Cardiac muscle cell (in vitro differentiated cells and primary cell): ENCODE results near the gene NBEAL2. TPM values are rescaled to one million over a fixed set of nuclear protein-coding genes. Genes with fewer than 3 reads are reported as not detected.
A peak's percentile ranks its signal among the peaks of the same experiment; 100 is the strongest.

Source experiments
- DNase-seq, 2 donors: peaks; one replicate each; pipeline versions ENCODE4 v3.0.0 to v3.0.0-alpha.2; 2010 to 2017; ENCODE audit warnings: low read depth in 1 of 2, low spot score in 1 of 2
- H3K27ac ChIP-seq: fragments of 200-600 bp; sonication (generic); 2 replicates; pipeline ENCODE4 v1.5.1; 2016
- H3K27me3 ChIP-seq: fragments of 200-600 bp; sonication (generic); 2 replicates; pipeline ENCODE4 v1.6.0; 2016; ENCODE audit warnings: control low read depth
- H3K36me3 ChIP-seq: fragments of 200-600 bp; sonication (generic); 2 replicates; pipeline ENCODE4 v1.5.1; 2016; ENCODE audit warnings: control low read depth
- H3K4me1 ChIP-seq: fragments of 200-600 bp; sonication (generic); 2 replicates; pipeline ENCODE4 v1.8.1; 2017; ENCODE audit warnings: low read depth, mild to moderate bottlenecking, mixed run types
- H3K4me3 ChIP-seq: fragments of 200-600 bp; sonication (generic); 2 replicates; pipeline ENCODE4 v1.5.1; 2016; ENCODE audit warnings: mild to moderate bottlenecking
- H3K9me3 ChIP-seq: fragments of 200-600 bp; sonication (generic); 2 replicates; pipeline ENCODE4 v1.5.1; 2017; ENCODE audit warnings: low read depth, mild to moderate bottlenecking, control low read depth
- polyA plus RNA-seq: library from polyadenylated mRNA; unstranded; fragments of >200 nt; fragmentation: Nextera tagmentation; extraction: Ambion mirVana; gene quantifications from 2 replicates; pipeline ENCODE4 v1.2.1, GENCODE V29; 2016
- total RNA-seq: library from RNA; depleted of rRNA; stranded (reverse); fragments of >200 nt; gene quantifications from 2 replicates; pipeline ENCODE4 v1.2.3, GENCODE V29; 2016
- TF ChIP-seq, protein P1 (sequence below): IDR thresholded peaks from 2 replicates; pipeline ENCODE4 v1.5.1; 2012; ENCODE audit warnings: low read depth, mild to moderate bottlenecking, low read length

Gene NBEAL2
- total and polyA plus RNA-seq, 2 experiments from 2014 or later = 8.3 to 10.6 TPM

DNA sequence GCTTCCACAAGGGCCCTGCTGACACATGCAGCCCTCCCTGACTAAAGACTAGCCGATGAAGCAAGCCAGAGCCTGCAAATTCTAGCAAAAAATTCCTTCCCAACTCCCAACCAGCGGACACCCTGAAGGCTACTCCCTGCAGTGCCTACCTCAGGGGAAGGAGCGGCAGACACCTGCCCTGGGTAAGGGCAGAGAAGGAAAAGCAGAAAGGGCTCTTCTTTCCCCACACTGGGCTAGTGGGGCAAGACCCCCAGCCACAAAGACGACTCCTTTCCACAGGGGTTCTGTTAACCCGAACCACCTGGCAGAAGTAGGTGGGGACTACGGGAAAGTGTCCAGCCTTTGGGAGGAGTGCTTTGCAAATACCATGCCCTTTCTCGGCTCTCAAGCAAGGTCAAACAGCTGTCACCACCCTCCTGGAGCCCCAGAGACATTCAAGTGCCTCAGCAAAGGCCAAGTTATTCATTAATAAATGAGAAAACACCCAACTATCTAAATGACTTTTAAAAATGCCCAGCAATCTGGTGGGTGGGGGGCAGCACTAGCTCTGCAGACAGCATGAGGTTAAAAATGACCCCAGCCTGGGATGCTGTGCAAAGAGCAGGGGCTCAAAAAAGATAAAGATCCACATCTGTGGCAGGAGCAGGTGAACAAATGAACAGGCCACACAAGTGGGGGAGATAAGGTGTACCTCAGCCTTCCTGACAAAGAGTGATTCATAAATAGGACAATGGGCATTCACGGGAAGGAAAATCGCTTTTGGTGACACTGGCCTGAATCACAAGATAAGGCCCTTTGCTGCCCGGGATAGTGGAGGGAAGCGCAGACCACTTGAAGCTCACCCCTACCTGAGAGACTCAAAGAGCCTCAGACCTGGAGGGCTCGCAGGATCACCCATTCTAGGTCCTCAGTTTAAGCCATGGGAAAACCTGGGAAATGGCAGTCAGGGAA lies 36.0 kb upstream of the NBEAL2 start:
- Histone ChIP-seq H3K9me3 (no peaks in the 10 kb centered on the region), H3K36me3 (no peaks in the 10 kb centered on the region), H3K27ac (peak overlapping the region; percentile 95), H3K4me3 (no peak overlapping the region), H3K4me1 (peaks cover 81% of the 10 kb centered on the region), H3K27me3 (no peaks in the 10 kb centered on the region)
- DNase-seq = peak in 1 of 2 donors; percentile 61
- TF ChIP-seq, protein P1, sequence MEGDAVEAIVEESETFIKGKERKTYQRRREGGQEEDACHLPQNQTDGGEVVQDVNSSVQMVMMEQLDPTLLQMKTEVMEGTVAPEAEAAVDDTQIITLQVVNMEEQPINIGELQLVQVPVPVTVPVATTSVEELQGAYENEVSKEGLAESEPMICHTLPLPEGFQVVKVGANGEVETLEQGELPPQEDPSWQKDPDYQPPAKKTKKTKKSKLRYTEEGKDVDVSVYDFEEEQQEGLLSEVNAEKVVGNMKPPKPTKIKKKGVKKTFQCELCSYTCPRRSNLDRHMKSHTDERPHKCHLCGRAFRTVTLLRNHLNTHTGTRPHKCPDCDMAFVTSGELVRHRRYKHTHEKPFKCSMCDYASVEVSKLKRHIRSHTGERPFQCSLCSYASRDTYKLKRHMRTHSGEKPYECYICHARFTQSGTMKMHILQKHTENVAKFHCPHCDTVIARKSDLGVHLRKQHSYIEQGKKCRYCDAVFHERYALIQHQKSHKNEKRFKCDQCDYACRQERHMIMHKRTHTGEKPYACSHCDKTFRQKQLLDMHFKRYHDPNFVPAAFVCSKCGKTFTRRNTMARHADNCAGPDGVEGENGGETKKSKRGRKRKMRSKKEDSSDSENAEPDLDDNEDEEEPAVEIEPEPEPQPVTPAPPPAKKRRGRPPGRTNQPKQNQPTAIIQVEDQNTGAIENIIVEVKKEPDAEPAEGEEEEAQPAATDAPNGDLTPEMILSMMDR = no peak

DNA sequence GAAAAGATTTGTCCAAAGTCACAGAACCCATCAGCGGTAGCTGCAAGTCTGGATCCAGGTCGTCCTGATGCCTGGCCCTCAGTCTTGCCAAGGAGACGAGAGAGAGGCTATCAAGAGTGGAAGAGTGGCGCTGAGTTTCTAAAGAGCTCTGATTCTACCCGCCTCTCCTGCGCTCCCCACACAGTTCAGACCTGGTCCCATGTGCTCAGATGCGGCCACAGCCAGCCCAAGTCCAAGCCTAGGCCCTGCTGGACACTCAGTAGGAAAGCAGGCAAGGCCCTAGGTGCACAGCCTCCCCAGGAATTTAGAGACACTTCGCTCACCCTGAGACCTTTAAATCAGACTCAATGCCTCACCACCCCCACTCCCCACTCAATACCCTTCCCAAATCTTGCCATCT lies 35.3 kb upstream of the NBEAL2 start:
- no peaks in the 10 kb centered on the region for H3K27me3 ChIP-seq
- TF ChIP-seq, protein P1 = no peak
- H3K27ac ChIP-seq = peak overlapping the region; percentile 95
- peaks cover 83% of the 10 kb centered on the region for H3K4me1 ChIP-seq
- no peaks in the 10 kb centered on the region for H3K36me3 ChIP-seq
- H3K4me3 ChIP-seq = no peak overlapping the region
- no peaks in the 10 kb centered on the region for H3K9me3 ChIP-seq
- DNase-seq = no peak

DNA sequence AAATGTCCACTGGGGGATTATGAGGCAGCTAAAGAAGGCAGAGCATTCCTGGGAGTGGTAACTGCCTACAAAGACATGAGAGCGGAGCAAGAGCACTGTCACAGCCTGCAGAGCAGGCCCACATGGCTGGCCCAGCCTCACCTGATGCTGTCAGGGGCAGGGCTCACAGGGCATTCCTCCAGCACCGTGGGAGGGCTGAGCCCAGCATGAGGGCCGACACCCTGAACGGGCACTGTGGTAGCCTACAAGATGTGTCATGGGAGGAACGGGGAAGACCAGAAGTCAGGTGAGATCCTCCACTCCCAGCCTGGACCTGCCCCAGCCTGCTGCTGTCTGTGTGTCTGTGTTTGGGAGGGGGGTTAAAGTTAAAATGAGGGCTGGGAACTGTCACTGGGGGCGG lies 33.0 kb upstream of the NBEAL2 start:
- Histone ChIP-seq H3K9me3 (no peaks in the 10 kb centered on the region), H3K27me3 (no peaks in the 10 kb centered on the region), H3K4me3 (no peak overlapping the region), H3K27ac (peak overlapping the region; percentile 84), H3K4me1 (peaks cover 77% of the 10 kb centered on the region), H3K36me3 (no peaks in the 10 kb centered on the region)
- no peak for DNase-seq
- TF ChIP-seq, protein P1 = no peak

DNA sequence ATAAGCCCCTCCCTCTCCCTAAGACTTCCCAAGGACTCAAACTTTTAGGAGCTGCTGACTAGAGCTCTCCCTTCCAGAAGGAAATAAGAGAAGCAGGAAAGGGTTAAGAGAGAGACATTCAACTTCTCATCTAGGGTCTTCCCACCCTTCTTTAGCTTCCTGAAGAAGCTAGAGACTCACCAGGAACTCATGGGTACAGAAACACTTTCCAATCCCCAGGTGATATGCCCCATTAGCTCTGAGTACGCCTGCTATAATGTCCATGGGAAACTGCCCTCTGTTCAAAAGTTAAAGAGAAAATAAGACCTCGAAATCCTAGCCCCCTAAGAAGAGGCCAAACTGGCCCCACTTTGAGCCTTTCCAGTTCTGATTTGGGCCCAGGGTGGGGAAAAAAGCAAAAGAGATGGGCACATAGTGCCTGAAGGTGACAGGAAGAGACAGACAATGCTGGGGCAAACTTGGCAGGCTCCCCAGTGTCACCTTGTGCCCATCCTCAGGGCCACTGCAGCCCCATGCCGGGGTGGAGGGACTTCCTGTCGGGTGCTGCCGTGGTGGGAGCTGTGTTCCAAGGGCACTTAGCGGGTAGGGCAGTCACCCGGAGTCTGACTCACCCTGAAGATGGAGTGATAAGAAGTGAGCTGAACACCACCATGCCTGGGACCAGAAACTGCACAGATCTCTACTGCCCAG lies 32.5 kb upstream of the NBEAL2 start:
- TF ChIP-seq, protein P1 = no peak
- no peaks in the 10 kb centered on the region for H3K9me3 ChIP-seq
- no peak overlapping the region for H3K4me3 ChIP-seq
- no peaks in the 10 kb centered on the region for H3K36me3 ChIP-seq
- DNase-seq = no peak
- no peaks in the 10 kb centered on the region for H3K27me3 ChIP-seq
- peaks cover 74% of the 10 kb centered on the region for H3K4me1 ChIP-seq
- peak overlapping the region; percentile 84 for H3K27ac ChIP-seq

DNA sequence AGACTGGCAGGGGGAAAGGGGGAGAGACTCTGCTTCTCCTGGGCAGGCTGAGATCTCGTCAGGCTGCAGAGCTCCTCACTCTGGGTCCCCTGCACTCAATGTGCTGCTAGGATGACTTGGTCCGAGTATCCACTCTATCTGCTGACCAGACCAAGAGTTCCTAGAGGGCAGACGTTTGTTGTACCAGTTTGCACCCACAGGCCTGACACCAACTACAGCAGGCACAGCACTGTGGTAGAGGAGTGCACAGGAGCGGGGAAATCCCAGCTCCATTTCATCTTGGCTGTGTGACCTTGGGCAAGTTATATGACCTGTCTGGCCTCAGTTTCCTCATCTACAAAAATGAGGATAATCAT lies 31.9 kb upstream of the NBEAL2 start:
- Histone ChIP-seq H3K4me1 (peaks cover 70% of the 10 kb centered on the region), H3K36me3 (no peaks in the 10 kb centered on the region), H3K27ac (peak overlapping the region; percentile 84), H3K4me3 (no peak overlapping the region), H3K27me3 (no peaks in the 10 kb centered on the region), H3K9me3 (no peaks in the 10 kb centered on the region)
- TF ChIP-seq, protein P1 = no peak
- no peak for DNase-seq
